Gastroesophageal sphincter (tissue), 3 donors: ENCODE measurements around the gene CHCHD6.

Source experiments
- EP300 ChIP-seq: sonication (generic); formaldehyde crosslinking; IDR thresholded peaks from one replicate; pipeline ENCODE4 v1.6.1; 2017; ENCODE audit warnings: antibody characterized with exemption, mild to moderate bottlenecking
- POLR2AphosphoS5 ChIP-seq: sonication (generic); formaldehyde crosslinking; IDR thresholded peaks from one replicate; pipeline ENCODE4 v1.6.1; 2017; ENCODE audit warnings: antibody characterized with exemption
- TF ChIP-seq, protein P1 (sequence below), 4 experiments: fragments of 200-600 bp in 2 of 4; fragments of 450-650 bp in 2 of 4; sonication (generic) in 1 of 4; IDR thresholded peaks; one replicate each; pipeline ENCODE4 v1.5.1; 2017 to 2019; ENCODE audit warnings: antibody characterized with exemption in 4 of 4, mild to moderate bottlenecking in 2 of 4, moderate library complexity in 2 of 4

DNA sequence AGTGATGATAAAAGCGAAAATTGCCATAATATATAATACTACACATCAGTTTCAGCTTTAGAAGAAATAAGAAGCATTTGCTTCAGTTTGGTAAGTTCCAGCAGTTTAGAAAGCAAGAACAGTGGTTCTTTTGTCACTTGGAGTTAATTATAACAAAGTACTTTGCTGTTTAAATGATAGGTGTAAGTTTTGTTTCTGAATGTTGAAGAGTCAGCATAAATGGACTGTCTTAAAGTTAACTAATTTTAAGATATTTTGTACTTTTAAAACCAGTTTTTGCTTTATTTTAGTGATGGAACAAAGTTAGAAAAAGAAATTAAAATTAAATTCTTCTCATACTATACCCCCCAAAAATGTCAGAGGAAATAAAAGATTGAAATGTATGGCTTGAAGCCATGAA is 24.6 kb downstream of the CHCHD6 start:
- TF ChIP-seq EP300 (no peak), POLR2AphosphoS5 (no peak)
- TF ChIP-seq, protein P1, sequence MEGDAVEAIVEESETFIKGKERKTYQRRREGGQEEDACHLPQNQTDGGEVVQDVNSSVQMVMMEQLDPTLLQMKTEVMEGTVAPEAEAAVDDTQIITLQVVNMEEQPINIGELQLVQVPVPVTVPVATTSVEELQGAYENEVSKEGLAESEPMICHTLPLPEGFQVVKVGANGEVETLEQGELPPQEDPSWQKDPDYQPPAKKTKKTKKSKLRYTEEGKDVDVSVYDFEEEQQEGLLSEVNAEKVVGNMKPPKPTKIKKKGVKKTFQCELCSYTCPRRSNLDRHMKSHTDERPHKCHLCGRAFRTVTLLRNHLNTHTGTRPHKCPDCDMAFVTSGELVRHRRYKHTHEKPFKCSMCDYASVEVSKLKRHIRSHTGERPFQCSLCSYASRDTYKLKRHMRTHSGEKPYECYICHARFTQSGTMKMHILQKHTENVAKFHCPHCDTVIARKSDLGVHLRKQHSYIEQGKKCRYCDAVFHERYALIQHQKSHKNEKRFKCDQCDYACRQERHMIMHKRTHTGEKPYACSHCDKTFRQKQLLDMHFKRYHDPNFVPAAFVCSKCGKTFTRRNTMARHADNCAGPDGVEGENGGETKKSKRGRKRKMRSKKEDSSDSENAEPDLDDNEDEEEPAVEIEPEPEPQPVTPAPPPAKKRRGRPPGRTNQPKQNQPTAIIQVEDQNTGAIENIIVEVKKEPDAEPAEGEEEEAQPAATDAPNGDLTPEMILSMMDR (IDR thresholded peaks at IDR 0.05): no peak
